ENCODE measurements around the gene LMNTD2. TPM values are rescaled to one million over a fixed set of nuclear protein-coding genes. Genes with fewer than 3 reads are reported as not detected.

The LMNTD2 gene
- polyA plus RNA-seq, 2 of the 4 experiments (the other 2 are of a cell fraction): 2.2 to 3.5 TPM

DNA sequence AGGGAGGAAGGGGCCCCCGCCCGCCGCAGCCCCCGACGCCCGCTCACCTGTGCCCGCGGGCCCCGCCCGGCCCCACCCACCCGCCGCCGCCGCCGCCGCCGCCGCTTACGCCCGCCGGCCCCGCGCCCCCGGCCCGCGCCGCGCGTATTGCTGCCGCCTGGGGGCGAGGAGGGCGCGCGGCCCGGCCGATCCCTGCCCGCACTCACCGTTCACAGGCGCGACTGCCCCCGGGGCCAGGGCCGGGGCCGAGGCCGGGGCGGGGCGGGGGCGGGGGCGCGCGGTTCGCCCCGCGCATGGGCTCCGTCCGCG lies 25.4 kb downstream of the LMNTD2 start:
- peak in 1 of 2 experiments; percentile 35 for DNase-seq (ENCODE audit: low read depth in 1 of 2, low spot score in 1 of 2)
- peaks cover 12% of the 10 kb centered on the region for H3K4me1 ChIP-seq
- ATAC-seq: peak in 1 of 2 experiments; percentile 35; a peak in 3 of 6 replicates
- H3K9me3 ChIP-seq: no peaks in the 10 kb centered on the region
- TF ChIP-seq, protein P1, sequence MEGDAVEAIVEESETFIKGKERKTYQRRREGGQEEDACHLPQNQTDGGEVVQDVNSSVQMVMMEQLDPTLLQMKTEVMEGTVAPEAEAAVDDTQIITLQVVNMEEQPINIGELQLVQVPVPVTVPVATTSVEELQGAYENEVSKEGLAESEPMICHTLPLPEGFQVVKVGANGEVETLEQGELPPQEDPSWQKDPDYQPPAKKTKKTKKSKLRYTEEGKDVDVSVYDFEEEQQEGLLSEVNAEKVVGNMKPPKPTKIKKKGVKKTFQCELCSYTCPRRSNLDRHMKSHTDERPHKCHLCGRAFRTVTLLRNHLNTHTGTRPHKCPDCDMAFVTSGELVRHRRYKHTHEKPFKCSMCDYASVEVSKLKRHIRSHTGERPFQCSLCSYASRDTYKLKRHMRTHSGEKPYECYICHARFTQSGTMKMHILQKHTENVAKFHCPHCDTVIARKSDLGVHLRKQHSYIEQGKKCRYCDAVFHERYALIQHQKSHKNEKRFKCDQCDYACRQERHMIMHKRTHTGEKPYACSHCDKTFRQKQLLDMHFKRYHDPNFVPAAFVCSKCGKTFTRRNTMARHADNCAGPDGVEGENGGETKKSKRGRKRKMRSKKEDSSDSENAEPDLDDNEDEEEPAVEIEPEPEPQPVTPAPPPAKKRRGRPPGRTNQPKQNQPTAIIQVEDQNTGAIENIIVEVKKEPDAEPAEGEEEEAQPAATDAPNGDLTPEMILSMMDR (IDR thresholded peaks at IDR 0.05): 0 out of 3 replicates have a peak, but pooled peaks have one; percentile 10
- no peak for TF ChIP-seq POLR2AphosphoS2 (conservative IDR thresholded peaks at IDR 0.05; ENCODE audit: low read length)
- CTCF ChIA-PET: interaction anchor here (1.2 to 5.8 kb wide), 3 partner anchors 17 to 20 kb away, joined by 3 to 40 read pairs (median 9); no protein-coding TSS in a partner anchor
- peak overlapping the region; percentile 97 for H3K4me2 ChIP-seq
- FAIRE-seq: no peak
- POLR2A ChIA-PET: interaction anchor here (0.8 to 1.2 kb wide), 5 partner anchors 10 to 328 kb away, joined by 3 to 4 read pairs (median 4); partner anchors contain the start of genes BET1L, PHRF1 and RIC8A
- WGBS (ENCODE audit: missing lambda C conversion rate): no CpG with 5 or more reads among the region's 56 CpGs
- H3K4me3 ChIP-seq: peak overlapping the region; percentile 89
- H3K27ac ChIP-seq: peak overlapping the region; percentile 95 to 98

DNA sequence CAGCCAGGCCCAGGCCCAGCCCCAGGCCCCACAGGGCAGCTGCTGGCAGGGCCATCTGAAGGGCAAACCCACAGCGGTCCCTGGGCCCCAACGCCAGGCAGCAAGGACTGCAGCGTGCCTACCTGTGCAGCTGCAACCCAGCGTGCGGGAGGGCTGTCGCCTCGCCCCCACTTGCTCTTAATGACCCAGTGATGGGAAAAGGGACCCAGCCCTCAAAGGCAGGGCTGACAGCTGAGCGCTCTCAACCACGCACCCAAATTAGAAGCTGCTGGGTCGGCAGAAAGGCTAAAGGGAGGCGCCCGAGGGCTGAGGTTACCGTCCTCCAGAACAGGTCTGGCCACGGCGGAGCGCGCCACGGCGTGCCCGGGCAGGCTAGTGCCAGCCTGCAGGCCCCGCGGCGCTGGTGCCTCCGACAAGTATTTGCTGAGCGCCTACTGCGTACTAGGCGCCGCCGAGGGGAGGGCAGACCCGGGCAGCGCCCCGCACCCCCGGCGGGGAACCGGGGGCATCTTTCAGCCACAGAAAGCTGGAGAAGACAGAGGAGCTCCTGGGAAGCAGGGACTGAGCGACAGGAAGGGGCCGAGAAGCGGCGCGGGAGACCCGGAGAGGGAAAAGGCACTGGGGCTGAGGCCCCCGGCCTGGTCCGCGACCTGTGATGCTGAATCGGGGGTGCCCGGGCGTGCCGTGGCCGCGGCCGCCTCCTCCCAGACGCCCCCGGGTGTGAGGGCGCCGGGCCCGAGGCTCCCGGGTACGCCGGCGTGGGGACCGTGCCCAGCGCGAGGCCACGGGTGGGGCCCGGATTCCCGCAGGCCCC lies 25.9 kb downstream of the LMNTD2 start:
- POLR2A ChIA-PET: interaction anchor here (0.5 kb wide), 1 partner anchor 36 kb away, joined by 6 read pairs; no protein-coding TSS in a partner anchor
- WGBS (ENCODE audit: missing lambda C conversion rate): 11% methylated on average over 24 of the region's 66 CpGs
- CTCF ChIA-PET: interaction anchor here (1.2 to 5.8 kb wide), 4 partner anchors 13 to 21 kb away, joined by 3 to 40 read pairs (median 11); no protein-coding TSS in a partner anchor

DNA sequence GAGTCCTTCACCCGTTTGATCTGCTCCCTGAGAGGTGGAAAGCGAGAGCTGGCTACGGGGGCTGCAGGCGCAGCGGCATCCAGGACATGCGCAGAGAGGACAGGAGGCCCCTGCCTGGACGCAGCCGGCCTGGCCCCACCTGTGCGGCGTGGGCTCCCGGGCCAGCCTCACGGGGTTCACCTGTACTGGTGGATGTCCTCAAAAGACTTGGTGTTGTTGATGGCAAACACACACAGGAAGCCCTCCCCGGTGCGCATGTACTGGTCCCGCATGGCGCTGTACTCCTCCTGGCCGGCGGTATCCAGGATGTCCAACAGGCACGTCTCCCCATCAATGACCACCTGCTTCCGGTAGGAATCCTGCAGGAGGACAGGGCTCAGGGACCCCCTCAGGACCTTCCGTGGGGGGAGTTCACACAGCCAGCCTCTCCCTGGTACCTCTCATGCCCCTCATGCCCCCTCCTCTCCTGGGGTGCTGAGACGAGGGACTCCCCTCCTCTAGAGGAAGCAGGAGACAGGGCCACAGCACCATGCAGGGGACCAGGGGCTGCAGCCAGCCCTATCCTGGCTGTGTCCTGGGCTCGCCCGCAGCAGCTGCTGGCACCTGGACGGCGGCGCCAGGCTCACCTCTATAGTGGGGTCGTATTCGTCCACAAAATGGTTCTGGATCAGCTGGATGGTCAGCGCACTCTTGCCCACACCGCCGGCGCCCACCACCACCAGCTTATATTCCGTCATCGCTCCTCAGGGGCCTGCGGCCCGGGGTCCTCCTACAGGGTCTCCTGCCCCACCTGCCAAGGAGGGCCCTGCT lies 26.7 kb downstream of the LMNTD2 start:
- H3K4me3 ChIP-seq: peak overlapping the region; percentile 89
- CTCF ChIA-PET: interaction anchor here (1.1 to 5.8 kb wide), 6 partner anchors 12 to 23 kb away, joined by 3 to 40 read pairs (median 7); no protein-coding TSS in a partner anchor
- 96% methylated on average over 20 of the region's 37 CpGs for WGBS (ENCODE audit: missing lambda C conversion rate)
- TF ChIP-seq TP53 (CRISPR knock-in tag; IDR thresholded peaks at IDR 0.05) (no peak), CHD4 (IDR thresholded peaks at IDR 0.05; ENCODE audit: borderline replicate concordance) (no peak), MAFK (IDR thresholded peaks at IDR 0.05; ENCODE audit: partially characterized antibody) (no peak), RCOR1 (IDR thresholded peaks at IDR 0.05; ENCODE audit: low read depth, low read length) (no peak), NR3C1 (IDR thresholded peaks at IDR 0.05) (no peak), TFCP2L1 (CRISPR knock-in tag; IDR thresholded peaks at IDR 0.05) (no peak), ZSCAN20 (CRISPR knock-in tag; IDR thresholded peaks at IDR 0.05) (no peak)
- TF ChIP-seq, protein P1 (IDR thresholded peaks at IDR 0.05): no peak
- no peaks in the 10 kb centered on the region for H3K9me3 ChIP-seq
- POLR2A ChIA-PET: no interaction called here
- FAIRE-seq: no peak
- H3K4me1 ChIP-seq: peaks cover 12% of the 10 kb centered on the region
- ATAC-seq: no peak
- DNase-seq (ENCODE audit: low read depth in 1 of 2, low spot score in 1 of 2): no peak
- H3K27ac ChIP-seq: peak overlapping the region; percentile 95 to 98; a peak in 5 of 6 replicates
- peak overlapping the region; percentile 97 for H3K4me2 ChIP-seq

More for the DNA sequence above, 25.9 kb downstream of the LMNTD2 start:
- H3K4me2 ChIP-seq: peak overlapping the region; percentile 97
- peak overlapping the region; percentile 95 to 98 for H3K27ac ChIP-seq
- no peak for FAIRE-seq
- peak; percentile 32 for TF ChIP-seq MAFK (IDR thresholded peaks at IDR 0.05; ENCODE audit: partially characterized antibody)
- TF ChIP-seq, protein P2, sequence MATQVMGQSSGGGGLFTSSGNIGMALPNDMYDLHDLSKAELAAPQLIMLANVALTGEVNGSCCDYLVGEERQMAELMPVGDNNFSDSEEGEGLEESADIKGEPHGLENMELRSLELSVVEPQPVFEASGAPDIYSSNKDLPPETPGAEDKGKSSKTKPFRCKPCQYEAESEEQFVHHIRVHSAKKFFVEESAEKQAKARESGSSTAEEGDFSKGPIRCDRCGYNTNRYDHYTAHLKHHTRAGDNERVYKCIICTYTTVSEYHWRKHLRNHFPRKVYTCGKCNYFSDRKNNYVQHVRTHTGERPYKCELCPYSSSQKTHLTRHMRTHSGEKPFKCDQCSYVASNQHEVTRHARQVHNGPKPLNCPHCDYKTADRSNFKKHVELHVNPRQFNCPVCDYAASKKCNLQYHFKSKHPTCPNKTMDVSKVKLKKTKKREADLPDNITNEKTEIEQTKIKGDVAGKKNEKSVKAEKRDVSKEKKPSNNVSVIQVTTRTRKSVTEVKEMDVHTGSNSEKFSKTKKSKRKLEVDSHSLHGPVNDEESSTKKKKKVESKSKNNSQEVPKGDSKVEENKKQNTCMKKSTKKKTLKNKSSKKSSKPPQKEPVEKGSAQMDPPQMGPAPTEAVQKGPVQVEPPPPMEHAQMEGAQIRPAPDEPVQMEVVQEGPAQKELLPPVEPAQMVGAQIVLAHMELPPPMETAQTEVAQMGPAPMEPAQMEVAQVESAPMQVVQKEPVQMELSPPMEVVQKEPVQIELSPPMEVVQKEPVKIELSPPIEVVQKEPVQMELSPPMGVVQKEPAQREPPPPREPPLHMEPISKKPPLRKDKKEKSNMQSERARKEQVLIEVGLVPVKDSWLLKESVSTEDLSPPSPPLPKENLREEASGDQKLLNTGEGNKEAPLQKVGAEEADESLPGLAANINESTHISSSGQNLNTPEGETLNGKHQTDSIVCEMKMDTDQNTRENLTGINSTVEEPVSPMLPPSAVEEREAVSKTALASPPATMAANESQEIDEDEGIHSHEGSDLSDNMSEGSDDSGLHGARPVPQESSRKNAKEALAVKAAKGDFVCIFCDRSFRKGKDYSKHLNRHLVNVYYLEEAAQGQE (IDR thresholded peaks at IDR 0.05): no peak
- TF ChIP-seq, protein P3, sequence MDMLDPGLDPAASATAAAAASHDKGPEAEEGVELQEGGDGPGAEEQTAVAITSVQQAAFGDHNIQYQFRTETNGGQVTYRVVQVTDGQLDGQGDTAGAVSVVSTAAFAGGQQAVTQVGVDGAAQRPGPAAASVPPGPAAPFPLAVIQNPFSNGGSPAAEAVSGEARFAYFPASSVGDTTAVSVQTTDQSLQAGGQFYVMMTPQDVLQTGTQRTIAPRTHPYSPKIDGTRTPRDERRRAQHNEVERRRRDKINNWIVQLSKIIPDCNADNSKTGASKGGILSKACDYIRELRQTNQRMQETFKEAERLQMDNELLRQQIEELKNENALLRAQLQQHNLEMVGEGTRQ (IDR thresholded peaks at IDR 0.05): no peak
- TF ChIP-seq HEYL (CRISPR knock-in tag; IDR thresholded peaks at IDR 0.05): no peak
- no peak for TF ChIP-seq EP300 (IDR thresholded peaks at IDR 0.05)
- TF ChIP-seq, protein P4, sequence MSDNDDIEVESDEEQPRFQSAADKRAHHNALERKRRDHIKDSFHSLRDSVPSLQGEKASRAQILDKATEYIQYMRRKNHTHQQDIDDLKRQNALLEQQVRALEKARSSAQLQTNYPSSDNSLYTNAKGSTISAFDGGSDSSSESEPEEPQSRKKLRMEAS (IDR thresholded peaks at IDR 0.05): 0 out of 2 replicates have a peak, but pooled peaks have one; percentile 43
- no peaks in the 10 kb centered on the region for H3K9me3 ChIP-seq
- peaks cover 12% of the 10 kb centered on the region for H3K4me1 ChIP-seq
- H3K4me3 ChIP-seq: peak overlapping the region; percentile 89
- ATAC-seq: peak; percentile 14 to 18; a peak in 5 of 6 replicates
- DNase-seq (ENCODE audit: low read depth in 1 of 2, low spot score in 1 of 2): no peak
